Neural crest cell (in vitro differentiated cells): Measurements from ENCODE around the gene KIF5A. TPM values are rescaled to one million over a fixed set of nuclear protein-coding genes. Genes with fewer than 3 reads are reported as not detected.

Experiments
- DNase-seq: peaks from one replicate; pipeline ENCODE4 v3.0.0; 2021; ENCODE audit warnings: low read depth, mixed read lengths, low spot score
- H3K27ac Mint-ChIP-seq: one replicate; pipeline ENCODE4 v1.8.0; 2021; ENCODE audit warnings: mild to moderate bottlenecking, mixed read lengths; ENCODE audit not compliant: unreplicated experiment
- H3K27me3 Mint-ChIP-seq: 2 replicates; pipeline ENCODE4 v1.8.0; 2021; ENCODE audit warnings: low read depth, mild to moderate bottlenecking, mixed read lengths
- H3K36me3 Mint-ChIP-seq: 2 replicates; pipeline ENCODE4 v1.8.0; 2021; ENCODE audit warnings: low read depth, mild to moderate bottlenecking, mixed read lengths
- H3K4me1 Mint-ChIP-seq: 2 replicates; pipeline ENCODE4 v1.8.0; 2021; ENCODE audit warnings: mixed read lengths
- H3K4me3 Mint-ChIP-seq: one replicate; pipeline ENCODE4 v1.8.0; 2021; ENCODE audit warnings: mild to moderate bottlenecking, mixed read lengths
- H3K9me3 Mint-ChIP-seq: 2 replicates; pipeline ENCODE4 v1.8.0; 2021; ENCODE audit warnings: mixed read lengths
- total RNA-seq: library from RNA; stranded (reverse); gene quantifications from 2 replicates; pipeline ENCODE4 v1.2.1, GENCODE V29; 2021
- TF ChIP-seq, protein P1 (sequence below): fragments of 200-600 bp; sonication (generic); conservative IDR thresholded peaks from 2 replicates; pipeline ENCODE4 v1.5.0; 2021; ENCODE audit warnings: antibody characterized with exemption, mild to moderate bottlenecking

Gene KIF5A
- total RNA-seq, 1 donor from 2014 or later = 20.8 TPM

DNA sequence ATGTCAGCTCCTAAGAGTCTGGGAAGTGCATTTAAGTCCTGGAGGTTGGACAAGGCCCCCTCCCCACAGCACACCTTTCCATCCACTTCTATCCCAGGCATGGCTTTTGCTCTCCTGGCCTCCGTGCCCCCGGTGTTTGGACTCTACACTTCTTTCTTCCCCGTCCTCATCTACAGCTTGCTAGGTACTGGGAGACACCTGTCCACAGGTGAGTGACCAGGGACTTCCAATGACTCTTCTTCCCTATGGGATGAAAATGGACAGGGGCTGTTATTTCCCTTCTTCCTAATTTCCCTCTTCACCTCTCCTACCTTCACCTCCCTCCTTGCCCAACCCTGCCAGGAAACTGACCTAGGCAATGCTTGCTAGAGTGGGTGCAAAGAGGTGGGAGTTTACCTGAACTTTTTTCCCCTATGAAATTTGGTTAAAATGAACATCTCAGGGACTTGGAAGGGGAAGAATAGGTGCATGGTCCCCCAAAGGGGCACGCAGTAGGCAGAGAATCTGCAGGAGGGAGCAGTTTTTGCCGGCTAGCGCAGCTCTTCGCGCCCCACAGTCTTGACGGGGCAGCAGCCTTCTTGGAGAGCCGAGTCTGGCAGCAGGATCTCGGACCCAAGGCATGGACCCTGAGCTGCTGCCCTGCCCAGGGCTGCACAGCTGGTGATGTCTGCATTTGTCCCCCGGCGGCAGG, 70.5 kb downstream of the KIF5A start:
- Mint-ChIP-seq H3K4me3 (peak overlapping the region; percentile 51), H3K9me3 (no peaks in the 10 kb centered on the region), H3K36me3 (peaks cover 27% of the 10 kb centered on the region), H3K4me1 (peaks cover 20% of the 10 kb centered on the region), H3K27me3 (peaks cover 79% of the 10 kb centered on the region), H3K27ac (no peak overlapping the region)
- TF ChIP-seq, protein P1, sequence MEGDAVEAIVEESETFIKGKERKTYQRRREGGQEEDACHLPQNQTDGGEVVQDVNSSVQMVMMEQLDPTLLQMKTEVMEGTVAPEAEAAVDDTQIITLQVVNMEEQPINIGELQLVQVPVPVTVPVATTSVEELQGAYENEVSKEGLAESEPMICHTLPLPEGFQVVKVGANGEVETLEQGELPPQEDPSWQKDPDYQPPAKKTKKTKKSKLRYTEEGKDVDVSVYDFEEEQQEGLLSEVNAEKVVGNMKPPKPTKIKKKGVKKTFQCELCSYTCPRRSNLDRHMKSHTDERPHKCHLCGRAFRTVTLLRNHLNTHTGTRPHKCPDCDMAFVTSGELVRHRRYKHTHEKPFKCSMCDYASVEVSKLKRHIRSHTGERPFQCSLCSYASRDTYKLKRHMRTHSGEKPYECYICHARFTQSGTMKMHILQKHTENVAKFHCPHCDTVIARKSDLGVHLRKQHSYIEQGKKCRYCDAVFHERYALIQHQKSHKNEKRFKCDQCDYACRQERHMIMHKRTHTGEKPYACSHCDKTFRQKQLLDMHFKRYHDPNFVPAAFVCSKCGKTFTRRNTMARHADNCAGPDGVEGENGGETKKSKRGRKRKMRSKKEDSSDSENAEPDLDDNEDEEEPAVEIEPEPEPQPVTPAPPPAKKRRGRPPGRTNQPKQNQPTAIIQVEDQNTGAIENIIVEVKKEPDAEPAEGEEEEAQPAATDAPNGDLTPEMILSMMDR = no peak
- DNase-seq = no peak

- Mint-ChIP-seq H3K4me3 (peak overlapping the region; percentile 86), H3K36me3 (peaks cover 22% of the 10 kb centered on the region), H3K9me3 (no peaks in the 10 kb centered on the region), H3K27me3 (peaks cover 77% of the 10 kb centered on the region), H3K27ac (no peak overlapping the region), H3K4me1 (peaks cover 20% of the 10 kb centered on the region)
- no peak for DNase-seq
- TF ChIP-seq, protein P1 = no peak
Measured at GRCh38 chr12:57620936-57621496, 71.2 kb downstream of the KIF5A start.

DNA sequence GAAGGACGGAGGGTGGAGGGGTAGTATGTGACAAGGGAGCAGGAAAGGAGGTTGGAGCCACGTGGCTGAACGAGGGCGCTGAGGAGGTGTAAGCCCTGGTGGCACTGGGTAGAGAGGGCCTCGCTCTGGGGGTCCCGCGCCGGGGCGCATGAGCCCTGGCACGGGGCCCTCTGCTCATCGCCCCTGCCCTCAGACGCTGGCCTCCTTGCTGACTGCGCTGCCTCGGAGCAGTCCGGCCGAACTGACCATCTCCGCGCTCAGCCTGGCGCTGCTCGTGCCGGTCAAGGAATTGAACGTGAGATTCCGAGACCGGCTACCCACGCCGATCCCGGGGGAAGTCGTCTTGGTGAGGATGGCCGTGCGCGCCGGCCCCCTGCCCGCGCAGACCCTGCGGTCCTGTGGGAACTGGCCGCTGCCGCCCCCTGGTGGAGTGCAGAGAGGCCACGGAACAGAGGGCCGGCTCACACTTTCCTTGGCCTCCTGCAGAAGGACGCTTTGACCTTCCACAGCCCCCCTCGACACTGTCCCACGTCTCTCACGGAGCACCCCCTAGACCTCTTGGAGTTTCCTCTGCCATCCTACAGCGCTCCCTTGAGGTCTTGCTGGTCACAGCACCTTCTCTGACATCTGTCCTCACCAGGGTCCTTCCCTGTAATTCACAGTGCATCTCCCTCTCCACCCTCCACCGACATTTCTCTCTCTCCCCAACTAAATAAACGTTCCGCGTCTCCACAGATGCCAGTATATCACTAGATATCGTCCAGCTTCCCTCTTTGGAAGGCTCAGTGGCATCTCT, 71.9 kb downstream of the KIF5A start:
- Mint-ChIP-seq H3K27ac (no peak overlapping the region), H3K36me3 (peaks cover 21% of the 10 kb centered on the region), H3K27me3 (peaks cover 77% of the 10 kb centered on the region), H3K4me1 (peaks cover 20% of the 10 kb centered on the region), H3K9me3 (no peaks in the 10 kb centered on the region), H3K4me3 (peak overlapping the region; percentile 86)
- TF ChIP-seq, protein P1 = peak; percentile 96
- DNase-seq = peak; percentile 81

GRCh38 chr12:57622293-57623245, 72.7 kb downstream of the KIF5A start:
- TF ChIP-seq, protein P1 = no peak
- Mint-ChIP-seq H3K4me1 (peaks cover 20% of the 10 kb centered on the region), H3K27ac (no peak overlapping the region), H3K9me3 (no peaks in the 10 kb centered on the region), H3K27me3 (peaks cover 77% of the 10 kb centered on the region), H3K4me3 (peak overlapping the region; percentile 86), H3K36me3 (peaks cover 20% of the 10 kb centered on the region)
- no peak for DNase-seq

DNA sequence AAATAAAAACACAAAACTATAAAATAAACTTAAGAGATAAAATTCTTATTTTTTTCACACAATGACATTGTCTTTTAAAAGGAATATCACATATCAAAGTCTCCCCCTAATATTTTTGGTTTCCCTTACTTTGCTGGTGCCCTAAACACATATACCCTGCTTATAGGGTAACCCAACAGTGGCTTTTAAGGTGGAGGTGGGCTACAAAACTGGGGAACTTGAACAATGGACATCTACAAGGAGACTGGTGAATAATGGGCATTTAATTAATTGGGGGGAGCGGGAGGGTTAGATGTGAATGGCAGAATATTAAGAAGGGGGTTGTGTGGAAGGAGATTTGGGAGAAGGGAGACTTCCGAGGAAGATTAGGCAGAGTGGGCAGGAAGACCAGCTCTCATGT, 73.5 kb downstream of the KIF5A start:
- no peak for DNase-seq
- peaks cover 75% of the 10 kb centered on the region for H3K27me3 Mint-ChIP-seq
- H3K27ac Mint-ChIP-seq = no peak overlapping the region
- TF ChIP-seq, protein P1 = no peak
- H3K4me1 Mint-ChIP-seq = peaks cover 20% of the 10 kb centered on the region
- no peak overlapping the region for H3K4me3 Mint-ChIP-seq
- H3K9me3 Mint-ChIP-seq = no peaks in the 10 kb centered on the region
- peaks cover 13% of the 10 kb centered on the region for H3K36me3 Mint-ChIP-seq
